ENCODE measurements around the gene ZNF780A. TPM values are rescaled to one million over a fixed set of nuclear protein-coding genes. Genes with fewer than 3 reads are reported as not detected.

ZNF780A gene
- total and polyA plus RNA-seq, 2 of the 13 experiments (the other 11 are each of a cell fraction or from before 2014, with no cell fraction given) = 13.5 to 22.7 TPM

DNA sequence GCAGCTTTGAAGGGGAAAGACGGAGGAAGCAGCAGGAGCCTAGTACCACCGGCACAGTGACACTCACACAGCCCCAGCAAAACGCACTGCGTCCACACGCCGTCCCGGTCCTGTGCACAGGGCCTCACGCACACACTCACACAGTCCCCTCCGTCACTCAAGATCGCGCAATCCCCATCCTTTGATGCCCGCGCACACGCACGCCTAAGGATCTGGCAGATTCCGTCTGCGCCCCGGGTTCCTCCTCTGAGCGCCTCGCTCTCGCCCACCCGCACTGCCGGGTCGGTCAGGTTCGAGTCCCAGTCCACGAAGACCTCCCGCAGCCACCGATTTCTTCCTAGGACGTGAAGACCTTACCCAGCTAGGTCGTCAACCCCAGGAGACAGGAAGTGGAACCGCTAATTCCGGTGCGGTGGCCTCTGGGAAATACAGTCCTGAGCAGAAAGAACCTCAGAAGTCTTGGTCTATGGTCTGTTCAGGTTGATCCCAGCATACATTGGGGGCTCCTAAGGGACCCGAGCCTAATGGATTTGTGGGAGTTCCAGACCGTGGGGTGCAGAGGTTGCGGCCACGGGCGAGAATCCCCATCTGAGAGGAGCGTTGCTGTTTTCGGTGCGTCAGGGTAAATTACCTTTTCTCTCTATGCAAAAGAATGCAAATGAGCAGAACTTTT lies 34.8 kb downstream of the ZNF780A start, which contains the start of gene ZNF780B (continued):
- TF ChIP-seq, protein P1, sequence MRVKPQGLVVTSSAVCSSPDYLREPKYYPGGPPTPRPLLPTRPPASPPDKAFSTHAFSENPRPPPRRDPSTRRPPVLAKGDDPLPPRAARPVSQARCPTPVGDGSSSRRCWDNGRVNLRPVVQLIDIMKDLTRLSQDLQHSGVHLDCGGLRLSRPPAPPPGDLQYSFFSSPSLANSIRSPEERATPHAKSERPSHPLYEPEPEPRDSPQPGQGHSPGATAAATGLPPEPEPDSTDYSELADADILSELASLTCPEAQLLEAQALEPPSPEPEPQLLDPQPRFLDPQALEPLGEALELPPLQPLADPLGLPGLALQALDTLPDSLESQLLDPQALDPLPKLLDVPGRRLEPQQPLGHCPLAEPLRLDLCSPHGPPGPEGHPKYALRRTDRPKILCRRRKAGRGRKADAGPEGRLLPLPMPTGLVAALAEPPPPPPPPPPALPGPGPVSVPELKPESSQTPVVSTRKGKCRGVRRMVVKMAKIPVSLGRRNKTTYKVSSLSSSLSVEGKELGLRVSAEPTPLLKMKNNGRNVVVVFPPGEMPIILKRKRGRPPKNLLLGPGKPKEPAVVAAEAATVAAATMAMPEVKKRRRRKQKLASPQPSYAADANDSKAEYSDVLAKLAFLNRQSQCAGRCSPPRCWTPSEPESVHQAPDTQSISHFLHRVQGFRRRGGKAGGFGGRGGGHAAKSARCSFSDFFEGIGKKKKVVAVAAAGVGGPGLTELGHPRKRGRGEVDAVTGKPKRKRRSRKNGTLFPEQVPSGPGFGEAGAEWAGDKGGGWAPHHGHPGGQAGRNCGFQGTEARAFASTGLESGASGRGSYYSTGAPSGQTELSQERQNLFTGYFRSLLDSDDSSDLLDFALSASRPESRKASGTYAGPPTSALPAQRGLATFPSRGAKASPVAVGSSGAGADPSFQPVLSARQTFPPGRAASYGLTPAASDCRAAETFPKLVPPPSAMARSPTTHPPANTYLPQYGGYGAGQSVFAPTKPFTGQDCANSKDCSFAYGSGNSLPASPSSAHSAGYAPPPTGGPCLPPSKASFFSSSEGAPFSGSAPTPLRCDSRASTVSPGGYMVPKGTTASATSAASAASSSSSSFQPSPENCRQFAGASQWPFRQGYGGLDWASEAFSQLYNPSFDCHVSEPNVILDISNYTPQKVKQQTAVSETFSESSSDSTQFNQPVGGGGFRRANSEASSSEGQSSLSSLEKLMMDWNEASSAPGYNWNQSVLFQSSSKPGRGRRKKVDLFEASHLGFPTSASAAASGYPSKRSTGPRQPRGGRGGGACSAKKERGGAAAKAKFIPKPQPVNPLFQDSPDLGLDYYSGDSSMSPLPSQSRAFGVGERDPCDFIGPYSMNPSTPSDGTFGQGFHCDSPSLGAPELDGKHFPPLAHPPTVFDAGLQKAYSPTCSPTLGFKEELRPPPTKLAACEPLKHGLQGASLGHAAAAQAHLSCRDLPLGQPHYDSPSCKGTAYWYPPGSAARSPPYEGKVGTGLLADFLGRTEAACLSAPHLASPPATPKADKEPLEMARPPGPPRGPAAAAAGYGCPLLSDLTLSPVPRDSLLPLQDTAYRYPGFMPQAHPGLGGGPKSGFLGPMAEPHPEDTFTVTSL (CRISPR knock-in tag; IDR thresholded peaks at IDR 0.05; ENCODE audit: borderline replicate concordance) = no peak
- TF ChIP-seq RXRA (CRISPR knock-in tag; IDR thresholded peaks at IDR 0.05) (peak; percentile 93), ISX (CRISPR knock-in tag; conservative IDR thresholded peaks at IDR 0.05) (no peak), MED1 (CRISPR knock-in tag; IDR thresholded peaks at IDR 0.05) (peak; percentile 46; the same call in 1 of the 2 replicates), MEF2D (CRISPR knock-in tag; IDR thresholded peaks at IDR 0.05) (peak; percentile 69; the same call in 1 of the 2 replicates), ZNF251 (CRISPR knock-in tag; IDR thresholded peaks at IDR 0.05) (no peak), ZNF572 (CRISPR knock-in tag; IDR thresholded peaks at IDR 0.05) (no peak), IKZF1 (IDR thresholded peaks at IDR 0.05) (no peak), ZBTB20 (CRISPR knock-in tag; IDR thresholded peaks at IDR 0.05; ENCODE audit: borderline replicate concordance, low read depth) (peak; percentile 56; the same call in 1 of the 2 replicates), CBX1 (IDR thresholded peaks at IDR 0.05; ENCODE audit: low read depth) (peak; percentile 69), RARG (CRISPR knock-in tag; IDR thresholded peaks at IDR 0.05; ENCODE audit: low read depth) (no peak), ZNF224 (CRISPR knock-in tag; IDR thresholded peaks at IDR 0.05) (no peak), ZNF615 (CRISPR knock-in tag; IDR thresholded peaks at IDR 0.05; ENCODE audit: borderline replicate concordance) (no peak), ZNF607 (CRISPR knock-in tag; IDR thresholded peaks at IDR 0.05; ENCODE audit: borderline replicate concordance) (peak; percentile 77; the same call in 1 of the 2 replicates)
- TF ChIP-seq, protein P2, sequence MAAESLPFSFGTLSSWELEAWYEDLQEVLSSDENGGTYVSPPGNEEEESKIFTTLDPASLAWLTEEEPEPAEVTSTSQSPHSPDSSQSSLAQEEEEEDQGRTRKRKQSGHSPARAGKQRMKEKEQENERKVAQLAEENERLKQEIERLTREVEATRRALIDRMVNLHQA (CRISPR knock-in tag; IDR thresholded peaks at IDR 0.05) = no peak
- TF ChIP-seq, protein P3, sequence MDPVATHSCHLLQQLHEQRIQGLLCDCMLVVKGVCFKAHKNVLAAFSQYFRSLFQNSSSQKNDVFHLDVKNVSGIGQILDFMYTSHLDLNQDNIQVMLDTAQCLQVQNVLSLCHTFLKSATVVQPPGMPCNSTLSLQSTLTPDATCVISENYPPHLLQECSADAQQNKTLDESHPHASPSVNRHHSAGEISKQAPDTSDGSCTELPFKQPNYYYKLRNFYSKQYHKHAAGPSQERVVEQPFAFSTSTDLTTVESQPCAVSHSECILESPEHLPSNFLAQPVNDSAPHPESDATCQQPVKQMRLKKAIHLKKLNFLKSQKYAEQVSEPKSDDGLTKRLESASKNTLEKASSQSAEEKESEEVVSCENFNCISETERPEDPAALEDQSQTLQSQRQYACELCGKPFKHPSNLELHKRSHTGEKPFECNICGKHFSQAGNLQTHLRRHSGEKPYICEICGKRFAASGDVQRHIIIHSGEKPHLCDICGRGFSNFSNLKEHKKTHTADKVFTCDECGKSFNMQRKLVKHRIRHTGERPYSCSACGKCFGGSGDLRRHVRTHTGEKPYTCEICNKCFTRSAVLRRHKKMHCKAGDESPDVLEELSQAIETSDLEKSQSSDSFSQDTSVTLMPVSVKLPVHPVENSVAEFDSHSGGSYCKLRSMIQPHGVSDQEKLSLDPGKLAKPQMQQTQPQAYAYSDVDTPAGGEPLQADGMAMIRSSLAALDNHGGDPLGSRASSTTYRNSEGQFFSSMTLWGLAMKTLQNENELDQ (CRISPR knock-in tag; IDR thresholded peaks at IDR 0.05; ENCODE audit: borderline replicate concordance) = no peak
- TF ChIP-seq, protein P4, sequence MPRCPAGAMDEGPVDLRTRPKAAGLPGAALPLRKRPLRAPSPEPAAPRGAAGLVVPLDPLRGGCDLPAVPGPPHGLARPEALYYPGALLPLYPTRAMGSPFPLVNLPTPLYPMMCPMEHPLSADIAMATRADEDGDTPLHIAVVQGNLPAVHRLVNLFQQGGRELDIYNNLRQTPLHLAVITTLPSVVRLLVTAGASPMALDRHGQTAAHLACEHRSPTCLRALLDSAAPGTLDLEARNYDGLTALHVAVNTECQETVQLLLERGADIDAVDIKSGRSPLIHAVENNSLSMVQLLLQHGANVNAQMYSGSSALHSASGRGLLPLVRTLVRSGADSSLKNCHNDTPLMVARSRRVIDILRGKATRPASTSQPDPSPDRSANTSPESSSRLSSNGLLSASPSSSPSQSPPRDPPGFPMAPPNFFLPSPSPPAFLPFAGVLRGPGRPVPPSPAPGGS (CRISPR knock-in tag; IDR thresholded peaks at IDR 0.05) = peak; percentile 69; the same call in 1 of the 2 replicates
- TF ChIP-seq, protein P5, sequence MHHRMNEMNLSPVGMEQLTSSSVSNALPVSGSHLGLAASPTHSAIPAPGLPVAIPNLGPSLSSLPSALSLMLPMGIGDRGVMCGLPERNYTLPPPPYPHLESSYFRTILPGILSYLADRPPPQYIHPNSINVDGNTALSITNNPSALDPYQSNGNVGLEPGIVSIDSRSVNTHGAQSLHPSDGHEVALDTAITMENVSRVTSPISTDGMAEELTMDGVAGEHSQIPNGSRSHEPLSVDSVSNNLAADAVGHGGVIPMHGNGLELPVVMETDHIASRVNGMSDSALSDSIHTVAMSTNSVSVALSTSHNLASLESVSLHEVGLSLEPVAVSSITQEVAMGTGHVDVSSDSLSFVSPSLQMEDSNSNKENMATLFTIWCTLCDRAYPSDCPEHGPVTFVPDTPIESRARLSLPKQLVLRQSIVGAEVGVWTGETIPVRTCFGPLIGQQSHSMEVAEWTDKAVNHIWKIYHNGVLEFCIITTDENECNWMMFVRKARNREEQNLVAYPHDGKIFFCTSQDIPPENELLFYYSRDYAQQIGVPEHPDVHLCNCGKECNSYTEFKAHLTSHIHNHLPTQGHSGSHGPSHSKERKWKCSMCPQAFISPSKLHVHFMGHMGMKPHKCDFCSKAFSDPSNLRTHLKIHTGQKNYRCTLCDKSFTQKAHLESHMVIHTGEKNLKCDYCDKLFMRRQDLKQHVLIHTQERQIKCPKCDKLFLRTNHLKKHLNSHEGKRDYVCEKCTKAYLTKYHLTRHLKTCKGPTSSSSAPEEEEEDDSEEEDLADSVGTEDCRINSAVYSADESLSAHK (CRISPR knock-in tag; IDR thresholded peaks at IDR 0.05; ENCODE audit: borderline replicate concordance) = no peak
